ENCODE measurements around the gene CUTA.

Gene CUTA

GRCh38 chr6:33438978-33439594, 21.2 kb upstream of the CUTA start:
- DNase-seq, result no peak

DNA sequence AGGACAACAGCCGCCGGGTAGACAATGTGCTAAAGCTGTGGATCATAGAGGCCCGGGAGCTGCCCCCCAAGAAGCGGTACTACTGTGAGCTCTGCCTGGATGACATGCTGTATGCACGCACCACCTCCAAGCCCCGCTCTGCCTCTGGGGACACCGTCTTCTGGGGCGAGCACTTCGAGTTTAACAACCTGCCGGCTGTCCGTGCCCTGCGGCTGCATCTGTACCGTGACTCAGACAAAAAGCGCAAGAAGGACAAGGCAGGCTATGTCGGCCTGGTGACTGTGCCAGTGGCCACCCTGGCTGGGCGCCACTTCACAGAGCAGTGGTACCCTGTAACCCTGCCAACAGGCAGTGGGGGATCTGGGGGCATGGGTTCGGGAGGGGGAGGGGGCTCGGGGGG, 19.8 kb upstream of the CUTA start:
- DNase-seq, result no peak

DNA sequence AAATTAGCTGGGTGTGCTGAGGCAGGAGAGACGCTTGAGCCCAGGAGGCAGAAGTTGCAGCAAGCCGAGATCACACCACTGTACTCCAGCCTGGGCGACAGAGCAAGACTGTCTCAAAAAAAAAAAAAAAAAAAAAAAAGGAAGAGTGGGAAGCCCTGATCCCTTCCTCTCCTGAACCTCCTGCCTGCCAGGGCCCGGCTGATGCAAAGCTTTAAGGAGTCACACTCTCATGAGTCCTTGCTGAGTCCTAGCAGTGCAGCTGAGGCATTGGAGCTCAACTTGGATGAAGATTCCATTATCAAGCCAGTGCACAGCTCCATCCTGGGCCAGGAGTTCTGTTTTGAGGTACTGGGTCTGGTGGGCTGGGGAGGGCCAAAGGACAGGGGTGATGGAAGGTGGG, 17.1 kb upstream of the CUTA start:
- DNase-seq, result no peak

DNA sequence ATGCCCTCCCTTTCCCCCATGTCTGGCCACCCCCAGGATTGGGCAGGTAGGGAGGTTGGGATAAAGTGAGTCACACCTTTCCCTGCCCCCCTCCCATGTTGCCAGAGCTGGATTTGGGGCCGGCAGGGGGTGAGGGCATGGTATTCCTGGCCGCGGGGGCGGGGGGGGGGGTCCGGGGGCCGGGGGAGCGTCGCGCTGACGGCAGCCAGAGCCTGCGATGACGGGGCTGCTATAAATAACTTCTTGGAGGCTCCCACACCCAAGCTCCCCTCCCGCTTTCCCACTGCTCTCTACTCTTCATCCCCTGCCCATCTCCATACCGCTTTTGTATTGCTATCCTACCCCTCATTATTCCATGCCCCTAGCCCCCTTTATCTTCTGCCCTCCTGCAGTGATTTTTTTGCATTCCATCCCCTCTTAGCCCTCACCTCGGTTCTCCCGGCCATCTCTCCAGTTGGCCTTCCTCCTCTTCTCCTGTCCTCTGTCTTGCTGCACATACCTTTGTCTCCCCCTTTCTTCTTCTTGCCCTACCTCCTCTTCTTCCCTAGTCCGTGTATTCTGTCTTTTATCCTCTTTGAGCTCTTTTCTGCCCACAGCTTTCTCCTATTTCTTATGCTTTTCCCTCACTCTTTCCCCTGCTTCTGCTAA, 15.8 kb upstream of the CUTA start:
- DNase-seq, result peak; percentile 54

GRCh38 chr6:33433001-33433543, 15.2 kb upstream of the CUTA start:
- DNase-seq, result no peak

- DNase-seq, result no peak
These were observed 14.6 kb upstream of the CUTA start for GRCh38 chr6:33432546-33432945.

DNA sequence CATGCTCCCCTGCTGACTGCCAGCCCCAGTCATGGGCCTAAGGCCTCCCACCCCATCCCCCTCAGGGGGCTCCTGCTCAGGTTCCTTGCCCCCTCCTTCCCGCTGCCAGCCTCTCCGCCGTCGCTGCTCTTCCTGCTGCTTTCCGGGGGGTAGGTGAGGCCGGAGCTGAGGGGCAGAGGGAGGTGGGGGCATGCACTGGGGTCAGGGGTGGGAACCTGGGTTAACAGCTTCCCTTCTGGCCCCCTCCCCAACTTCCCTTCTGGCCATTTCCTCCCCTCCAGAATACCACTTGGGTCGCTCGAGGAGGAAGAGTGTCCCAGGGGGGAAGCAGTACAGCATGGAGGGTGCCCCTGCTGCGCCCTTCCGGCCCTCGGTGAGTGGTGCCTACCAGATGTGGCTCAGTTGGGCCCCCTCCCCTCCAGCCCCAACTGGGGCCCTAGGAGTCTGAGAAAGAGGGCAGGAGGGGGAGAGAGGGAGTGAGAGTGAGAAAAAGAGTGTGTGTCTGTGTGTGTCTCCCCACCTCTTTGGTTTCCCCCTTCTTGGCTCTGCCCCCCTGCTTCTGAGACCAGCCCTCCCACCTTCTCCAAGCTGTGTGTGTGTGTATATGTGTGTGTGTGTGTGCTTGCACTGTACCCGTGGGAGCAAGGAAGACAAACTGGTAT, 14.1 kb upstream of the CUTA start:
- no peak for DNase-seq

DNA sequence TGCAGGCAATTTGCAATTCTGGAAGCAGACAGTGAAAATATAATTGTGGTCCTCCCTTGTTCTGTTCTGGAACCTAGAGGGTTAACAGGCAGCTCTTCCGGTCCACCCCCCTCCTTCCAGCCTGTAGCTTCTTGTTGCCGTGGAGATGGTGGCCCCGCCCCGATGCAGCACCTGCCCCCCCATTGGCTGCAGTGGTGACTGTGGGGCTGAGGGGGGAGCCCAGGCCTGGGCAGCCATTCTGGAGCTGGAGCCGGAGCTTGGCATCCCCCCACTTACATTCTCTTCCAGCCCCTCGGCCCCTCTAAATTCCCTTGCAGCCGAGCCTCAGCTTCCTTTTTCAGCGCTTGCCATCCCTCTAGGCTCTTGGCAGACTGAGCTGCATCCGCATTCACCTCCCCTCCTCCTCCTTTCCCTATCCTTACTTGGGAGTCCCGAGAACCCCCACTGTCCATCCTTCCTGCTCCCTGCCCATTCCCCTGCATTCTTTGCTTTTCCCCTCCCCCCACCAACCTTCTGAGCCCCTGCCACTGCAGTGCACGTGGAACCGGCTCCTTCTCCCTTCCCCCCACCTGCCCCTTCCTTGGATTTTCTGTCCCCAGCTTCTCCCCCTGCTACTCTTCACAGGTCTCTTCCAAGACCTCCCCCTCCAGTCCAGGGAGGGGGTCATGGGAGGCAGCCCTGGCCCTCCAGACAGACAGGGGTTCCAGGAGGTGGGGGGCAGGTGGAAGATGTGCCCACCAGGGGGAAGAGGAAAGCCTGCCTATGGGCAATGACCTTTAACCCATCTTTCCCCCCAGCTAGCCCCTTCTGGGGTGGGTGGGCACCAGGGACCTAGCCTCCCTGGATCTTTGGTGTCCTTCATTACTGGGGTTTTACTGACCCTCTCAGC, 13.3 kb upstream of the CUTA start:
- DNase-seq, result peak; percentile 75

DNA sequence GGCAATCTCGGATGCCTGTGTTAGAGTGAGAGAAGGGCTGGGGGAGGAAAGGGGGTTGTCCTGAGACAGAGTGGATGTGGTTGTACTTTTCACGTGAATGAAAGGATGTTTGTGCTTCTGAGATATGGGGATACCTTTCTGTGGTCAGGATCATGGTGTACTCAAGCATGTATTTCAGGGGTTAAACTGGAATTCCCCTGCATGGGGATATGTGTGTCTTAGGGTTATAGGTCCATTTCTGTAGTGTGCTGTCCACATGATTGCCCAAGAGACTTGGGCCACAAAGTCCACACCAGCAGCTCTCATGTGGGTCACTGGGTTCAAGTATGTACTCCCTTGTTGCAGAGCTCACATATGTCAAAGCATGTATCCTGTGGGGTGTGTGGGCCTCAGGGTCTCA, 12.4 kb upstream of the CUTA start:
- DNase-seq, result no peak

DNA sequence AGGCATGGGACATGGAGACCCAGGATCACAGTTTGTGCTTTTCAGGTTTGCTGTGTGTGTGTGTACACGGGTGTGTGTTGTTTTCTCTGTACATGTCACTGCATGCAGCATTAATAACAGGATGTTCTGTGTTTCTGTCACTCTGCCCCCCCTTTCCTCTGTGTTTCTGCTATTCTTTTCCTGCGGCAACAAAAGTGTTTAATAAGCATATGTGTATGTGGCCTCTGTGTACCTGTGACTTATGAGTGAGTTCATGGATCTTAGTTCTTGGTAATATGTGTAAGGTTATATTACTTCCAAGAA, 11.8 kb upstream of the CUTA start:
- DNase-seq, result no peak

GRCh38 chr6:33428966-33429749, 11.3 kb upstream of the CUTA start:
- DNase-seq, result no peak

DNA sequence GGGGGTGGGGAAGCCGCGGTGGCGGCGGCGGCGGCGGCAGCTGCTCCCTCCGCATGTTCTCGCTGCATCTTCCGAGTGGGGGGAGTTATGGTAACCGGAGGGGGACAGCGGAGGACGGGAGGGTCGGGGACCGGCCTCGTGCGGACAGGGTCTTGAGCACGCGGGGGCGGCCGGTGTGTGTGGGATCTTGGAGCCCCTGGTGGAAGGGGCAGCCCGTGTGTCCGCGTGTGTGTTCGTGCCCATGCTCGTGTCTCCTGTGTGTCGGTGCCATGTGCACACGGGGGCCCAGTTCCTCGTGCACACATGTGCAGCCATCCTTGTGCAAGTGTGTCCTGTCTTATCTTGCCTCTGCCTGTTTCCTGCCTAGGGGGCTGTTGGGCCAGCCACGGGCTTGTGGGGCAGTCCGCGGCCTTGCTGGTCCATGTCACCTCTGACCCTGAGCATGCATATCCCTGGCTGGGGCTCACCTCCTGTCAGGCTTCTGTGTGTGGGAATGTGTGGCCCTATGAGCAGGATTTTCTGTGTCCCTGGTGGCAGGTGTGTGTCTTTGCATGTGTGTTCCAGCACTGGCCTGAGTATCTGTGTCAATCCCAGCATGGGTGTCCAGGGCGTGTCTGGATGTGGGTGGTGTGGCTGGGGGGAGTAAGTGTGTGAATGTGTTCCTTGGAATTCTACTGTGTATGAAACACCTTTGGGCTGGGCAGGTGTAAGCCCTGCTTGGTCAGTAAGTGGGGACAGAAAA, 10.5 kb upstream of the CUTA start:
- DNase-seq, result peak; percentile 39

DNA sequence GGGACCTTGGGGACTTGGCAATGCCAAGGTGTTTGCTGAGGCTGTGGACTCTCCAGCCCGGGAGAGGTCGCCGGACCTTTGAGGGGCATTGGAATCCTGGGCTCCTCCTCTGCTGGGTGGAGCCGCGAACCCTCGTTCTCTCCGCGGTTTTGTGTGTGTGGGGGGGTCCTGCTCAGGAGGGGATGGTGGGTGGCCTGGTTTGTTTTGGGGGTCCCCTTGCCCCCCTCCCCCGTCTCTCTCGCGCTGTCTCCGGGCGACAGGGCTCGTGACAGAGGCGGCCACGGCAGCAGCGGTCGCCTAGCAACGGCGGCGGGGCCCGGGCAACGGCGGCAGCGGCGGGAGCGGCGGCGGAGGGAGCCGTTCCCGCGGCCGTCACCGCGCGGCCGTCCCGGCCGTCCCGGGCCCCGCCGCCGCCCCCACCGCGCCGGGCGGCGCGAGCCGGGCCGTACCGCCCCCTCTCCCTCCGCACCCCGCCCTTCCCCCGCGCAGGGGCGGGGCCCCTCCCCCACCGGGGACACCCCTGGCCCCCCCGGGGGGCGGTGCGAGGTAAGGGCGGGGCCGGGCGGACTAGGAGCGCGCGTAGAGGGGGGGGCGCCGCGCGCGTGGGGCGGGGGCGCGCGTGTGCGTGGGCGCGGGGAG, 9.8 kb upstream of the CUTA start:
- no peak for DNase-seq

DNA sequence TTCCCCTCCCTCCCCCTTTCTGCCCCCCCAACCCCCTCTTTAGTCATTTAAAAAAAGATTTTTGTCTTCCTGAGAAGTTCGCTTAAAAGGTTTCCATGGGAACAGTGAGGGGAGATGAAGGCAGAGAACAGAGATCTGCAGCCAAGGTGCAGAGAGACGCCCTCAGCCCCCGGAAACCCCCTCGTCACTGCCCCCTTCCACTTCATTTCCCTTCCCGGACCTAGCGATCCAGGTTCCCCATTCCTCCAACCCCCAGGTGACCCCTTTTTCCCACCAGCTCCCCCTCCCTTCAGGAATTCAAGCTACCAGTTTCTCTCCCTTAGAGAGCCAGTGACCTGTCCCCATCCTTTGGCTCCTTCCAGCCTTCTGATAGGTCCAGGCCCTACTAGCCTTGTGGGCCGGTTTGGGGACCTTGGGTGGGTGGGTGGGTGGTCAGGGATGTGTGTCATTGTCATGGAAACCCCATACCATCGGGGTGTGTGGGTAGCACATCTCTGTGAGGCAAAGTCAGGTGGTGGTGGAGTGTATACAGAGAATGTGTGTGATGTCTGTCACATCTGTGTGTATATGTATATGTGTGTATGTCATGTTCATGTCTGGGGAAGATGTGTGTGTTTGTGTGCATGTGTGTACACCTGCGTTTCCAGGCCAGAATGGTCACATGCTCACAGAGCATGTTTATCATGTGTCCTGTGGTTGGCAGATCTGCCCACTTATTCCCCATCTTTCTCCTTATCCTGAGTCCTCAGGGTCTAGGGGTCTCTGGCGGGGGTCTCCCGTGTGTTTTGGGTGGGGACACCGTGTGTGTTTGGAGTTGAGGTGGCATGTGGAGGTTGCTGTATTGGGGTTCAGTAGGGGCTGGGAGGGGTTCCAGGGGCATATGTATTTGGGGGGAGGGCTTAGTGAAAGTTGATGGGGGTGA, 8.9 kb upstream of the CUTA start:
- DNase-seq, result peak; percentile 24

GRCh38 chr6:33425668-33426577, 8.0 kb upstream of the CUTA start:
- peak; percentile 88 for DNase-seq

DNA sequence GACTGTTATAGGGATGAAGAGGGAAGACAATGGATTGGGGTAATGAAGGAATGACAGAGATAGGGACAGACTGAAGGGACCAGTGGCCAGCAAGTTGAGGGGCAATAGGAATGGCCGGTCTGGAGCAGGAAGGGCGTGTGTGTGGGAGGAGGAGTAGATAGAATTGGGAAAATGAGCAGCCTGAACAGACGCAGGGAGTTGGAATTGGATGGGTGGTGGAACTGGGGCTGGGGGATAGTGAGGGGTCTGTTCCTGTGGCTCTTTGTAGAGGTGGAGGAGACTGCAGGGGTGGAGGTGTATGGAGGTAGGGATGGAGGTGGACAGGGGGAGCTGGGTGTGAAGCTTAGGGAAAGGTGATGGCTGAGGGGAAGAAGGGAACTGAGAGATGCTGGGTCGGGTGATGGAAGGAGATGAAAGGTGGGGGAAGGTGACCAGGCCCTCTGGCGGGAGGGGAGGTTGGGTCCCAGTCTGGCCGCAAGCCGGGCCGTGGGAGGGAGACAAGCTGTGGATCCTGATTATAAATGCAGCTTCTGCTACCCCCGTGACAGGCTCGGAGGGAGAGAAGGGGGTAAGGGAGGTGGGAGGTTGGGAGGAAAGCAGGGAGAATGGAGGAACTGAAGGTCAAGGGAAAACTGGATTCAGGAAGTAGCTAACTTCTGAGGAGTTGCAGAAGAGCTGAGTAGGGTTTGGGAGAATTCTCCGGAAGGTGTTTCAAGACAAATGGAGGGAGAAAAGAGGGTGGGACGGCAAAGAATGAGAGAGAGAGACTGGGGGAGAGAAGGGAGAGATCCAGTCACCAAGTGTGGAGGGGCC, 7.2 kb upstream of the CUTA start:
- no peak for DNase-seq

DNA sequence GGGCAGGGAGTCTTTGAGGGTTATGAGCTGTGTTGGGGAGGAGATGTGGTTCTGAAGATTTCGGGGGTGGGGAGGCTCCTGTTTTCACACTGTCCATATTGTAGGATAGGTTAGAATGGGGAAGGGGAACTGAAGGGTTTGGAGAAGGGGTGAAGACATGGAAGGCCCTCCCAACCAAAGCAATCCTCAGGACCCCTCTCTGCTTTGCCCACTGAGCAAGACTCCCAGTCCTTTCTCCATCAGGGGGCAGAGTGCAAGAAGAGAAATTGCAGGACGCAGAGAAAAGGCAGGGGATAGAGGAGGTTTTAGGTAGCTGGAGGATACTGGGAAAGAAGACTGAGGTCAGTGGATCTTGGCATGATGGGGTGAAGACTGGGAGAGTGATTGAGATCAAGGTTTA, 5.9 kb upstream of the CUTA start:
- DNase-seq, result no peak

DNA sequence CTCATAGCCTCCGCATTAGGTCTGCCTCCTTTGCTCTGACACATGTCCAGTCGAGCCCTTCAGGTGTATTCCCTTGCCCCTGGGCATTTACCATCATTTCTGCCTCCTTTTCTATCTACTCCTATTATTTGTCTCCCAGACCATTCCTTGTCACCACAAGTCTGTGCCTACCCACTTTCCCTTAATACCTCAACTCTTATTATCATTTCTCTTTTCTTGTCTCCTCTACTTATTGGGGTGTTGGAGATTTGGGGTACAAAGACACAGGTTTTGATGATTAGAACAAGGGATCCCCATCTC, 3.4 kb upstream of the CUTA start:
- no peak for DNase-seq
